OCI-LY7 (cell line): ENCODE measurements around the gene KLLN. TPM values are rescaled to one million over a fixed set of nuclear protein-coding genes. Genes with fewer than 3 reads are reported as not detected.
"Not testable (repeated sequence)": the region's sequence is repeated elsewhere in the genome, so short reads cannot be mapped to it uniquely, and the experiment has no call there.

Experiments used
- BruUV-seq: library from RNA; stranded (reverse); fragments of 400-500 nt; replicated peaks from 2 replicates; lab custom pipeline; 2021; lab: Mats Ljungman, UMichigan
- CTCF ChIA-PET: fragments of 300-600 bp; sonication (Branson Sonifier 250); formaldehyde crosslinking; loops from one replicate; lab custom pipeline; 2022; ENCODE audit warnings: antibody characterized with exemption; ENCODE audit not compliant: unreplicated experiment; lab: Charles Lee
- POLR2A ChIA-PET: fragments of 300-600 bp; sonication (Branson Sonifier 250); formaldehyde crosslinking; loops from one replicate; lab custom pipeline; 2022; ENCODE audit warnings: antibody characterized with exemption; lab: Charles Lee
- DNase-seq: peaks from one replicate; pipeline ENCODE4 v3.0.0-alpha.2; 2015; ENCODE audit warnings: low spot score
- H2AFZ ChIP-seq: fragments of 200-600 bp; sonication (generic), shearing (Covaris generic); 2 replicates; pipeline ENCODE4 v1.6.1; 2014; ENCODE audit warnings: mild to moderate bottlenecking, antibody characterized with exemption, low read length, moderate library complexity
- H3K27ac ChIP-seq: fragments of 200-600 bp; sonication (generic); 2 replicates; pipeline ENCODE4 v1.5.1; 2014; ENCODE audit warnings: mixed run types, low read depth, mild to moderate bottlenecking, moderate library complexity, low read length, inconsistent platforms; ENCODE audit not compliant: poor library complexity, severe bottlenecking
- H3K36me3 ChIP-seq: fragments of 200-600 bp; sonication (generic); 2 replicates; pipeline ENCODE4 v1.6.1; 2014; ENCODE audit warnings: mild to moderate bottlenecking, antibody characterized with exemption, low read length, moderate library complexity, mixed read lengths; ENCODE audit not compliant: insufficient read depth
- H3K4me1 ChIP-seq: fragments of 200-600 bp; sonication (generic); 2 replicates; pipeline ENCODE4 v1.5.1; 2014; ENCODE audit warnings: mild to moderate bottlenecking, low read length; ENCODE audit not compliant: insufficient read depth, poor library complexity, severe bottlenecking
- H3K4me2 ChIP-seq: fragments of 200-600 bp; sonication (generic); 2 replicates; pipeline ENCODE4 v1.6.1; 2014; ENCODE audit warnings: mild to moderate bottlenecking, low read length
- H3K4me3 ChIP-seq: fragments of 200-600 bp; sonication (generic); 2 replicates; pipeline ENCODE4 v1.5.1; 2014; ENCODE audit warnings: mild to moderate bottlenecking, low read depth, low read length; ENCODE audit not compliant: poor library complexity, severe bottlenecking
- H3K79me2 ChIP-seq: fragments of 200-600 bp; sonication (generic); 2 replicates; pipeline ENCODE4 v1.6.1; 2016; ENCODE audit warnings: low read depth, mild to moderate bottlenecking, low read length, moderate library complexity, mixed read lengths; ENCODE audit not compliant: insufficient read depth
- H3K9me2 ChIP-seq: fragments of 200-600 bp; sonication (generic); 2 replicates; pipeline ENCODE4 v1.6.1; 2016; ENCODE audit warnings: mild to moderate bottlenecking, low read length, mixed read lengths; ENCODE audit not compliant: insufficient read depth
- H3K9me3 ChIP-seq: fragments of 200-600 bp; sonication (generic); 2 replicates; pipeline ENCODE4 v1.6.1; 2014; ENCODE audit warnings: mild to moderate bottlenecking, mixed run types, low read length, mixed read lengths
- H4K20me1 ChIP-seq: fragments of 200-600 bp; sonication (generic); 2 replicates; pipeline ENCODE4 v1.6.1; 2014; ENCODE audit warnings: mild to moderate bottlenecking, antibody characterized with exemption, low read length, moderate library complexity, mixed read lengths; ENCODE audit not compliant: insufficient read depth
- CTCF ChIP-seq: fragments of 200-600 bp; sonication (generic); conservative IDR thresholded peaks from 2 replicates; pipeline ENCODE4 v1.5.1; 2014; ENCODE audit warnings: mild to moderate bottlenecking, antibody characterized with exemption, low read length, moderate library complexity, mixed read lengths
- EZH2phosphoT487 ChIP-seq: fragments of 200-600 bp; sonication (generic); IDR thresholded peaks from 2 replicates; pipeline ENCODE4 v1.6.1; 2018; ENCODE audit warnings: low read depth, borderline replicate concordance, mild to moderate bottlenecking, mixed run types, antibody characterized with exemption, low read length, moderate library complexity, mixed read lengths
- intact Hi-C: fragments of 100-400 bp; cut with micrococcal nuclease; formaldehyde crosslinking; loops from one replicate; pipeline ENCODE4 v1.10.0; 2022; ENCODE audit not compliant: unreplicated experiment
- total RNA-seq, 2 experiments: library from RNA; depleted of rRNA in 1 of 2; stranded (reverse); fragments of >200 nt in 1 of 2; shearing (Covaris generic) in 1 of 2; gene quantifications; 2 replicates each; pipeline ENCODE4 v1.2.3, GENCODE V29; 2014 to 2022

The KLLN gene
- total RNA-seq, 2 experiments from 2014 or later = 3.8 to 5.5 TPM

- H3K4me2 ChIP-seq = no peak overlapping the region
- intact Hi-C loops = no loop called here
- H3K79me2 ChIP-seq = no peaks in the 10 kb centered on the region
- H3K36me3 ChIP-seq = no peaks in the 10 kb centered on the region
- H3K27ac ChIP-seq = no peak overlapping the region
- H3K9me3 ChIP-seq = no peaks in the 10 kb centered on the region
- DNase-seq = no peak
- TF ChIP-seq EZH2phosphoT487 (no peak), CTCF (no peak)
- ChIA-PET POLR2A (interaction anchor here (2.8 kb wide), 1 partner anchor 11 kb away, joined by 6 read pairs; no protein-coding TSS in a partner anchor), CTCF (no interaction called here)
- no TSS peak for BruUV-seq
- H4K20me1 ChIP-seq = no peaks in the 10 kb centered on the region
- no peak overlapping the region for H2AFZ ChIP-seq
- no peak overlapping the region for H3K4me3 ChIP-seq
- no peaks in the 10 kb centered on the region for H3K9me2 ChIP-seq
- H3K4me1 ChIP-seq = peaks cover 4% of the 10 kb centered on the region
These were observed 15.8 kb downstream of the KLLN start for GRCh38 chr10:87847550-87847949.

- H3K27ac ChIP-seq, H3K9me2 ChIP-seq, H3K79me2 ChIP-seq, H3K4me2 ChIP-seq, H2AFZ ChIP-seq, CTCF ChIA-PET, H4K20me1 ChIP-seq, H3K9me3 ChIP-seq, DNase-seq, intact Hi-C loops, BruUV-seq, H3K4me3 ChIP-seq, H3K4me1 ChIP-seq, H3K36me3 ChIP-seq: not testable (repeated sequence)
- POLR2A ChIA-PET = interaction anchor here (0.7 to 2.2 kb wide), 3 partner anchors 15 to 164 kb away, joined by 5 to 9 read pairs (median 6); no protein-coding TSS in a partner anchor
These were observed 16.6 kb downstream of the KLLN start for GRCh38 chr10:87846711-87847110.

- Histone ChIP-seq H3K27ac (no peak overlapping the region), H3K79me2 (no peaks in the 10 kb centered on the region), H3K9me3 (no peaks in the 10 kb centered on the region), H3K9me2 (no peaks in the 10 kb centered on the region), H4K20me1 (no peaks in the 10 kb centered on the region), H3K4me2 (no peak overlapping the region), H3K36me3 (no peaks in the 10 kb centered on the region), H3K4me3 (no peak overlapping the region), H2AFZ (no peak overlapping the region), H3K4me1 (peaks cover 2% of the 10 kb centered on the region)
- ChIA-PET POLR2A (interaction anchor here (0.6 to 2.2 kb wide), 7 partner anchors 11 to 490 kb away, joined by 3 to 9 read pairs (median 4); no protein-coding TSS in a partner anchor), CTCF (interaction anchor here (0.6 kb wide), 1 partner anchor 977 kb away, joined by 3 read pairs; no protein-coding TSS in a partner anchor)
- intact Hi-C loops = no loop called here
- DNase-seq = no peak
- BruUV-seq = no TSS peak
- no peak for TF ChIP-seq EZH2phosphoT487
- no peak for TF ChIP-seq CTCF
These were observed 17.3 kb downstream of the KLLN start for GRCh38 chr10:87846023-87846422.
